K562 (cell line): Measurements from ENCODE around the gene HOXD1. TPM values are rescaled to one million over a fixed set of nuclear protein-coding genes. Genes with fewer than 3 reads are reported as not detected.

Experiments
- ATAC-seq: fragments of 200-7000 bp; cut with Tn5 transposase; 3 replicates; pipeline ENCODE4 v1.9.1; 2020; ENCODE audit warnings: moderate library complexity
- BruUV-seq: library from RNA; stranded (reverse); fragments of 400-500 nt; replicated peaks from 2 replicates; lab custom pipeline; 2021; lab: Mats Ljungman, UMichigan
- CTCF ChIA-PET: fragments of 300-600 bp; formaldehyde crosslinking; extraction: SDS; loops from one replicate; lab custom pipeline; 2021; ENCODE audit warnings: low intra/inter-chr PET ratio; lab: Yijun Ruan, JAX
- POLR2A ChIA-PET: fragments of 300-600, 350-650 bp; sonication (Branson Sonifier 250); formaldehyde crosslinking; extraction: SDS; loops from one replicate; lab custom pipeline; 2021; ENCODE audit warnings: antibody characterized with exemption, inconsistent platforms; lab: Yijun Ruan, JAX
- DNase-seq, 4 experiments: peaks; one replicate each; pipeline versions ENCODE4 v3.0.0 to v3.0.0-alpha.2; 2011 to 2018; ENCODE audit warnings: low spot score in 3 of 4, mixed read lengths in 3 of 4; ENCODE audit errors: extremely low read depth in 1 of 4
- FAIRE-seq: peaks from 2 replicates; lab custom pipeline; 2011; peaks lifted over from hg19 to GRCh38; lab: Jason Lieb, UNC
- H2AFZ ChIP-seq: 2 replicates; pipeline ENCODE4 v1.6.0; 2011; ENCODE audit warnings: low read depth, low read length, control low read depth, inconsistent platforms
- H3K27ac ChIP-seq: fragments of 200-600 bp; 3 replicates; pipeline ENCODE4 v1.8.0; 2011; ENCODE audit warnings: low read depth, mild to moderate bottlenecking, control low read depth, inconsistent platforms, low read length, moderate library complexity, mixed read lengths; ENCODE audit errors: extremely low read depth
- H3K27me3 ChIP-seq, 2 experiments: fragments of 300-600 bp in 1 of 2; 2 replicates in 1 of 2; 3 replicates in 1 of 2; pipeline versions ENCODE4 v1.6.0 to v1.8.0; 2011; ENCODE audit warnings: inconsistent platforms in 2 of 2, low read length in 2 of 2, mild to moderate bottlenecking in 1 of 2, mixed read lengths in 1 of 2, moderate library complexity in 1 of 2; ENCODE audit not compliant: control insufficient read depth in 2 of 2, insufficient read depth in 2 of 2
- H3K36me3 ChIP-seq: fragments of 300-600 bp; 3 replicates; pipeline ENCODE4 v1.8.0; 2011; ENCODE audit warnings: mild to moderate bottlenecking, low read length, inconsistent platforms; ENCODE audit not compliant: control insufficient read depth, insufficient read depth
- H3K4me1 ChIP-seq, 2 experiments: fragments of 200-600 bp in 1 of 2; replicated peaks in 1 of 2; 2 replicates in 1 of 2; 3 replicates in 1 of 2; pipeline versions ENCODE4 v1.5.1 to v1.8.0; 2011; ENCODE audit warnings: inconsistent platforms in 2 of 2, low read length in 2 of 2, mild to moderate bottlenecking in 1 of 2, mixed read lengths in 1 of 2, moderate library complexity in 1 of 2; ENCODE audit not compliant: control insufficient read depth in 2 of 2, insufficient read depth in 2 of 2
- H3K4me2 ChIP-seq: 2 replicates; pipeline ENCODE4 v1.6.1; 2011; ENCODE audit warnings: low read length, control low read depth, inconsistent platforms, mixed read lengths; ENCODE audit not compliant: insufficient read depth
- H3K4me3 ChIP-seq: fragments of 200-600 bp; sonication (generic), shearing (Covaris generic); 2 replicates; pipeline ENCODE4 v1.5.1; 2016; ENCODE audit warnings: control low read depth, inconsistent platforms
- H3K79me2 ChIP-seq: fragments of 200-600 bp; 3 replicates; pipeline ENCODE4 v1.8.0; 2011; ENCODE audit warnings: low read length, inconsistent platforms; ENCODE audit not compliant: control insufficient read depth, insufficient read depth
- H3K9ac ChIP-seq, 2 experiments: 2 replicates each; pipeline versions ENCODE4 v1.6.0 to v1.6.1; 2011; ENCODE audit warnings: low read depth in 2 of 2, low read length in 2 of 2, control low read depth in 1 of 2, inconsistent platforms in 1 of 2, mild to moderate bottlenecking in 1 of 2, mixed read lengths in 1 of 2; ENCODE audit not compliant: insufficient read depth in 1 of 2
- H3K9me1 ChIP-seq: one replicate; pipeline ENCODE4 v1.6.0; 2011; ENCODE audit warnings: inconsistent platforms, mild to moderate bottlenecking, low read length, moderate library complexity; ENCODE audit not compliant: control insufficient read depth, insufficient read depth
- H3K9me3 ChIP-seq: replicated peaks from 2 replicates; pipeline ENCODE4 v1.5.1; 2011; ENCODE audit warnings: low read depth, low read length, inconsistent platforms; ENCODE audit not compliant: control insufficient read depth, insufficient read depth
- H4K20me1 ChIP-seq: replicated peaks from 2 replicates; pipeline ENCODE4 v1.6.1; 2011; ENCODE audit warnings: low read length, inconsistent platforms, mixed read lengths; ENCODE audit not compliant: control insufficient read depth, insufficient read depth
- CBX3 ChIP-seq, 2 experiments: IDR thresholded peaks; 1 replicate in 1 of 2; 2 replicates in 1 of 2; pipeline ENCODE4 v1.6.1; 2012; ENCODE audit warnings: inconsistent platforms in 2 of 2, low read length in 2 of 2, borderline replicate concordance in 1 of 2, control low read depth in 1 of 2
- DIDO1 ChIP-seq: fragments of 450-650 bp; IDR thresholded peaks from 2 replicates; pipeline ENCODE4 v1.6.1; 2016; ENCODE audit warnings: low read depth, missing biosample characterization, missing genetic modification characterization
- FOXP1 ChIP-seq: sonication (generic); formaldehyde crosslinking; IDR thresholded peaks from 2 replicates; pipeline ENCODE4 v1.8.0; 2022; ENCODE audit warnings: mild to moderate bottlenecking, missing genetic modification reagents
- KDM2B ChIP-seq: fragments of 250-450 bp; sonication (Bioruptor Pico); IDR thresholded peaks from 2 replicates; pipeline ENCODE4 v1.8.0; 2021; ENCODE audit warnings: mild to moderate bottlenecking, moderate library complexity
- NFXL1 ChIP-seq: fragments of 450-650 bp; formaldehyde crosslinking; IDR thresholded peaks from 2 replicates; pipeline ENCODE4 v1.4.0; 2021; ENCODE audit warnings: mild to moderate bottlenecking
- SP1 ChIP-seq: sonication (generic); formaldehyde crosslinking; IDR thresholded peaks from 2 replicates; pipeline ENCODE4 v1.8.1; 2022; ENCODE audit warnings: mild to moderate bottlenecking, missing genetic modification reagents
- ZNF217 ChIP-seq: sonication (generic); formaldehyde crosslinking; IDR thresholded peaks from 2 replicates; pipeline ENCODE4 v1.8.0; 2022; ENCODE audit warnings: mild to moderate bottlenecking, missing genetic modification reagents
- ZNF253 ChIP-seq: fragments of 250-450 bp; sonication (Bioruptor Pico); conservative IDR thresholded peaks from 2 replicates; pipeline ENCODE4 v1.6.1; 2021; ENCODE audit warnings: mild to moderate bottlenecking
- ZNF274 ChIP-seq: IDR thresholded peaks from 2 replicates; pipeline ENCODE4 v1.6.1; 2011; ENCODE audit warnings: low read depth, mild to moderate bottlenecking, low read length, moderate library complexity, borderline replicate concordance
- WGBS: fragments of 100-300 bp; shearing (Covaris generic); methylation state at CpG from one replicate; pipeline ENCODE4 v1.1.6; 2016; ENCODE audit warnings: low coverage, mixed read lengths; ENCODE audit not compliant: insufficient coverage; ENCODE audit errors: missing lambda C conversion rate; 5-methylcytosine and 5-hydroxymethylcytosine counted together
- in situ Hi-C: fragments of 300-500 bp; cut with MboI; formaldehyde crosslinking; loops from 4 replicates; pipeline ENCODE4 v1.15.0; 2018; ENCODE audit warnings: inconsistent platforms, mixed read lengths
- intact Hi-C: fragments of 100-400 bp; cut with micrococcal nuclease; formaldehyde crosslinking; loops from 2 replicates; pipeline ENCODE4 v1.14.2; 2022
- polyA plus RNA-seq, 8 experiments: library from polyadenylated mRNA; depleted of rRNA in 4 of 8; stranded (reverse) in 5 of 8; unstranded in 3 of 8; fragments of >200 nt; fragmentation: Nextera tagmentation in 2 of 8; fragmentation: Illumina TruSeq in 1 of 8; extraction: Ambion mirVana in 2 of 8; extraction: Trizol in 1 of 8; gene quantifications; 2 replicates each; pipeline versions ENCODE4 v1.2.1 to v1.2.3, GENCODE V29; 2011 to 2014; ENCODE audit warnings: inconsistent platforms in 1 of 8, missing spikeins in 1 of 8
- total RNA-seq, 7 experiments: library from RNA; depleted of rRNA in 6 of 7; stranded (reverse); fragments of >200 nt in 6 of 7; fragmentation: Illumina TruSeq in 2 of 7; extraction: Trizol in 2 of 7; gene quantifications; 2 replicates each; pipeline versions ENCODE4 v1.2.1 to v1.2.3, GENCODE V29; 2011 to 2021; ENCODE audit warnings: low replicate concordance in 1 of 7
- TF ChIP-seq, protein P1 (sequence below): IDR thresholded peaks from 2 replicates; pipeline ENCODE4 v1.6.1; 2011; ENCODE audit not compliant: insufficient read length; ENCODE audit errors: extremely low read depth
- TF ChIP-seq, protein P2 (sequence below): fragments of 250-450 bp; sonication (Bioruptor Pico); IDR thresholded peaks from 2 replicates; pipeline ENCODE4 v1.5.0; 2021; ENCODE audit warnings: mild to moderate bottlenecking, moderate library complexity

HOXD1 gene
- total and polyA plus RNA-seq, 9 of the 15 experiments (the other 6 are each of a cell fraction or from before 2014, with no cell fraction given): not detected

DNA sequence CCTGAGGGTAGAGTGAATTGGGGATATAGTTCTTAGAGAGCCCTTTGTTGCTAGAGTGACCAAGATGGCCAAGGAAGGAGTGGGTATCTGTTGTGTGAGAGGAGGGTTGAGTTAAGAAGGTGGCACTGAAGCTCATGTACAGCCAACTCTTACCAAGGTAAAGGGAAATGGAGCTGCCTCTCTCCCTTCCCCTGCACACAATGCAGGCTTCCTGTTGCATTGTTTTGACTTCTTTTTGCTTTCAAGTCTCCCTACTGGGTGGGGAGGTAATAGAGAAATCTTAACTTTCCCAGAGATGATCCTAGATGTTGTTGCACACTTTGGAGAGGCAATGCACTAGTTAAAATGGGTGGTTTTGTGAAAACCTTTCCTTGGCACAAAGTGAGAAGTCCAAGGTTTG is 23.8 kb downstream of the HOXD1 start:
- Histone ChIP-seq H3K27ac (no peak overlapping the region), H3K4me2 (no peak overlapping the region), H3K4me1 (no peaks in the 10 kb centered on the region; a peak in 1 of 5 replicates), H3K9ac (no peak overlapping the region), H3K4me3 (no peak overlapping the region), H3K36me3 (no peaks in the 10 kb centered on the region), H3K9me3 (no peaks in the 10 kb centered on the region), H2AFZ (no peak overlapping the region), H3K79me2 (no peaks in the 10 kb centered on the region), H3K9me1 (no peaks in the 10 kb centered on the region), H4K20me1 (no peaks in the 10 kb centered on the region), H3K27me3 (peaks cover 9 to 21% of the 10 kb centered on the region in 2 experiments; a peak in 3 of 5 replicates)
- ATAC-seq (no peak), FAIRE-seq (no peak), DNase-seq (no peak)
- in situ Hi-C loops: no loop called here
- CTCF ChIA-PET: no interaction called here
- intact Hi-C loops: no loop called here
- no TSS peak for BruUV-seq
- POLR2A ChIA-PET: interaction anchor here (1.6 kb wide), 1 partner anchor 23 kb away, joined by 4 read pairs; no protein-coding TSS in a partner anchor
- TF ChIP-seq ZNF253 (no peak), DIDO1 (tag) (no peak), SP1 (CRISPR knock-in tag) (no peak), NFXL1 (CRISPR knock-in tag) (no peak), FOXP1 (CRISPR knock-in tag) (no peak)

DNA sequence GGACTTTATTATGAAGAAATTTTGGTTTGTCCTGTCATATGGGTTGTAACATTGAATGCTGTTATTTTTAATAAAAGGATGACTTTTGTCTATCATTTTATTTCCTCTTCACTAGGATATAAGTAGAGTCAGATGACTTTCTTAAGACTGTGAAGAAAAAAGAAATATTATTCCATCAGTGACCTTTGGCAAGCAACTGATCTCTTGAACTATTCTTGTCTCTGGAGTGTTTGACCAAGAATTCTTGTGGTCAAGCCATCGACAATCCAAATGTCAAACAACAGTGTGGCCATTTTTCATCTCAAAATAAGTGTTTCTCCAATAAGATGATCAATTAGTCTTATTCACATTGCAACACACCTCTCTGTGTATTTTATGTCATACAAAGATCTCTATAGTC is 24.9 kb downstream of the HOXD1 start:
- Histone ChIP-seq H3K4me2 (no peak overlapping the region), H3K27me3 (peaks cover 9 to 15% of the 10 kb centered on the region in 2 experiments; a peak in 3 of 5 replicates), H3K36me3 (no peaks in the 10 kb centered on the region), H3K79me2 (no peaks in the 10 kb centered on the region), H2AFZ (no peak overlapping the region), H3K4me1 (no peaks in the 10 kb centered on the region; a peak in 1 of 5 replicates), H3K4me3 (no peak overlapping the region), H3K9ac (no peak overlapping the region), H4K20me1 (no peaks in the 10 kb centered on the region), H3K27ac (no peak overlapping the region), H3K9me3 (no peaks in the 10 kb centered on the region), H3K9me1 (no peaks in the 10 kb centered on the region)
- intact Hi-C loops: no loop called here
- BruUV-seq: no TSS peak
- in situ Hi-C loops: no loop called here
- POLR2A ChIA-PET: interaction anchor here (0.9 kb wide), 1 partner anchor 8 kb away, joined by 4 read pairs; no protein-coding TSS in a partner anchor
- 0% methylated on average over 1 of the region's 1 CpG for WGBS
- ATAC-seq: no peak
- no peak for DNase-seq
- no peak for FAIRE-seq
- CTCF ChIA-PET: no interaction called here
- TF ChIP-seq KDM2B (CRISPR knock-in tag): no peak
- TF ChIP-seq ZNF217 (CRISPR knock-in tag): no peak
- TF ChIP-seq, protein P1, sequence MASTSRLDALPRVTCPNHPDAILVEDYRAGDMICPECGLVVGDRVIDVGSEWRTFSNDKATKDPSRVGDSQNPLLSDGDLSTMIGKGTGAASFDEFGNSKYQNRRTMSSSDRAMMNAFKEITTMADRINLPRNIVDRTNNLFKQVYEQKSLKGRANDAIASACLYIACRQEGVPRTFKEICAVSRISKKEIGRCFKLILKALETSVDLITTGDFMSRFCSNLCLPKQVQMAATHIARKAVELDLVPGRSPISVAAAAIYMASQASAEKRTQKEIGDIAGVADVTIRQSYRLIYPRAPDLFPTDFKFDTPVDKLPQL: no peak
- TF ChIP-seq, protein P2, sequence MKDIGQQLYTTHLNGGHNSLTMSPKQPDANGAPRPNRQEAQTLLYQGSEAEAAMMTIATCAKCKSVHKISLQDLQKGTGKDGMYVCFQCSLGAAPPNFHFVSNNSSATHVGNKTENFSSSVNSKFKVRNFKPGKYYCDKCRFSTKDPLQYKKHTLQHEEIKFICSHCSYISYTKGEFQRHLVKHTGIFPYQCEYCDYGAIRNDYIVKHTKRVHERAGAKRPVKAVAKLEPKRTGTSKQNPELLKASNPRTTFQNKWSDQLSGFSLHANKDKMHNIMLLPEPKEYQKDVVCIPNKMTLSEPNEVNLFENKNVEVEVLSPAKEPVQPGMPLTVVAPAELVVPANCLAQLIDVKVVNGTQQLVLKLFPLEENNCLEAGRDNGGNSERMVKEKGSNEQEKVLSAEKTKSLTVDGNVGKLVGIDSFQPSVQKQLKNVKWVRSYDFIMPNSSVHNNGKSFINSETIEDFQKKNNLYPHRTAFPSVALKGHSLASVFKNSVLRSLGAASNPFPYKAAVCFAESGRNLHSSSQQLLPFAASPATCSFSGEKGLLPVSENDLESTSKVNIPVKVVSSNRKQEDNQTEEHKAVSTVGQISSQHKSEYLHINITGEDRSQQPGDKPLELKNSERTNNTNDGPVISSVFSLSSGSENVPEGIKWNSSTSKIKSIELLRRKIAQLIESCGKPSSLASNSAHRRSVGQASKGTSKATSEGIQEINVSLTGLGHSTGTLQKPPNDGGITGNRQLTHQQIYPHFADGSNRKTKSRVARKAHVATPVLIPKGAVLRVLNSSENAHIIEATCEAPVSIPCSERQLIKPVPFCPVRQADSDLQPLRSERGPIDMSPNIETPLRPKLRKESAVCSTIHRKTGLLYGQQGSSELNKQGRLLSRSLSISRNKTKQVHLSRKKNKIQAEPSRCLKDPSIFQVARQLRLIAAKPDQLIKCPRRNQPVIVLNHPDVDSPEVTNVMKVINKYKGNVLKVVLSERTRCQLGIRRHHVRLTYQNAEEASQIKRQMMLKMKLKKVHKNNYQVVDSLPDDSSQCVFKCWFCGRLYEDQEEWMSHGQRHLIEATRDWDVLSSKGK: no peak
- no peak for TF ChIP-seq ZNF274
- no peak for TF ChIP-seq CBX3 (IDR thresholded peaks at IDR 0.05; ENCODE audit: borderline replicate concordance in 1 of 2, low read length in 2 of 2)
